GM12878 (cell line): ENCODE measurements around the gene ACTL6A.

Experiments used
- ASH2L ChIP-seq: fragments of 300-600, 200-600 bp; sonication (generic); IDR thresholded peaks from 2 replicates; pipeline ENCODE4 v1.6.1; 2017; ENCODE audit warnings: low read depth, mild to moderate bottlenecking, borderline replicate concordance
- CEBPZ ChIP-seq: fragments of 150-350 bp; IDR thresholded peaks from 2 replicates; pipeline ENCODE4 v1.6.1; 2016; ENCODE audit warnings: low read depth, low read length
- EP300 ChIP-seq, 2 experiments: fragments of 150-350 bp in 1 of 2; IDR thresholded peaks; 2 replicates each; pipeline ENCODE4 v1.6.1; 2011 to 2012; ENCODE audit warnings: low read depth in 2 of 2, low read length in 2 of 2, borderline replicate concordance in 1 of 2, improper control_type of control experiment in 1 of 2, inconsistent platforms in 1 of 2; ENCODE audit not compliant: control insufficient read depth in 1 of 2
- IRF4 ChIP-seq: IDR thresholded peaks from 2 replicates; pipeline ENCODE4 v1.6.1; 2011; ENCODE audit warnings: low read depth, low read length
- JUNB ChIP-seq: IDR thresholded peaks from 2 replicates; pipeline ENCODE4 v1.6.1; 2016; ENCODE audit warnings: antibody characterized with exemption, mild to moderate bottlenecking
- MTA2 ChIP-seq: fragments of 450-650 bp; IDR thresholded peaks from 2 replicates; pipeline ENCODE4 v1.6.1; 2016; ENCODE audit warnings: low read depth, mild to moderate bottlenecking, moderate library complexity
- MYC ChIP-seq: IDR thresholded peaks from 2 replicates; pipeline ENCODE4 v1.6.1; 2011; ENCODE audit warnings: mild to moderate bottlenecking, low read length, moderate library complexity, inconsistent platforms; ENCODE audit not compliant: insufficient read depth, insufficient replicate concordance, insufficient read length, severe bottlenecking
- POLR2A ChIP-seq: IDR thresholded peaks from 2 replicates; pipeline ENCODE4 v1.6.1; 2011; ENCODE audit warnings: low read depth, mild to moderate bottlenecking, low read length
- POLR2AphosphoS5 ChIP-seq: IDR thresholded peaks from 2 replicates; pipeline ENCODE4 v1.6.1; 2011; ENCODE audit warnings: mild to moderate bottlenecking, low read length, inconsistent platforms
- STAT1 ChIP-seq: fragments of 450-650 bp; conservative IDR thresholded peaks from 2 replicates; pipeline ENCODE4 v1.6.1; 2014; ENCODE audit warnings: antibody characterized with exemption, mild to moderate bottlenecking
- TF ChIP-seq, protein P1 (sequence below), 3 experiments: IDR thresholded peaks in 2 of 3; conservative IDR thresholded peaks in 1 of 3; 2 replicates each; pipeline ENCODE4 v1.5.1; 2011; ENCODE audit warnings: low read depth in 3 of 3, low read length in 3 of 3, mild to moderate bottlenecking in 3 of 3, control low read depth in 2 of 3, moderate library complexity in 2 of 3, inconsistent platforms in 1 of 3, mixed read lengths in 1 of 3; ENCODE audit not compliant: control insufficient read depth in 2 of 3, insufficient read depth in 1 of 3; ENCODE audit errors: extremely low read depth in 1 of 3
- TF ChIP-seq, protein P2 (sequence below): fragments of 450-650 bp; IDR thresholded peaks from 2 replicates; pipeline ENCODE4 v1.6.1; 2018; ENCODE audit warnings: borderline replicate concordance, mild to moderate bottlenecking; ENCODE audit not compliant: partially characterized antibody

DNA sequence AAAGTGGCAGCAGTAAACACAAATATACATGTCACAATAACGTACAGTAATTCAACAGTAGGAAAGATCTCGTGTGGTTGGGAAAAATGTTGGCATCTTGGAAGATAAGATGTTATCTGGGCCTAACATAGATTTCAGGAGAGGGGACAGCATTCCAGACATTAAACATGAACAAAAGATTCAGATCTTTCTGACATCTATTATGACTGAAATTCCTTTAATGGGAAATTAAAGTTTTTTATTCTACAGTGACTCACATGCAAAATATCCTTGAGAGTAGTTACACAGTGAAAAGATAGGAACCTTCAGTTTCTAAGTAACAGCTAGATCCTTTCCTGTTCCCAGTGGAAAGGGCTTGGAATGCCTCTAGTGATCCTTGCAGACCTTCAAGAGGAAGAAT lies 51.1 kb downstream of the ACTL6A start:
- TF ChIP-seq, protein P1, sequence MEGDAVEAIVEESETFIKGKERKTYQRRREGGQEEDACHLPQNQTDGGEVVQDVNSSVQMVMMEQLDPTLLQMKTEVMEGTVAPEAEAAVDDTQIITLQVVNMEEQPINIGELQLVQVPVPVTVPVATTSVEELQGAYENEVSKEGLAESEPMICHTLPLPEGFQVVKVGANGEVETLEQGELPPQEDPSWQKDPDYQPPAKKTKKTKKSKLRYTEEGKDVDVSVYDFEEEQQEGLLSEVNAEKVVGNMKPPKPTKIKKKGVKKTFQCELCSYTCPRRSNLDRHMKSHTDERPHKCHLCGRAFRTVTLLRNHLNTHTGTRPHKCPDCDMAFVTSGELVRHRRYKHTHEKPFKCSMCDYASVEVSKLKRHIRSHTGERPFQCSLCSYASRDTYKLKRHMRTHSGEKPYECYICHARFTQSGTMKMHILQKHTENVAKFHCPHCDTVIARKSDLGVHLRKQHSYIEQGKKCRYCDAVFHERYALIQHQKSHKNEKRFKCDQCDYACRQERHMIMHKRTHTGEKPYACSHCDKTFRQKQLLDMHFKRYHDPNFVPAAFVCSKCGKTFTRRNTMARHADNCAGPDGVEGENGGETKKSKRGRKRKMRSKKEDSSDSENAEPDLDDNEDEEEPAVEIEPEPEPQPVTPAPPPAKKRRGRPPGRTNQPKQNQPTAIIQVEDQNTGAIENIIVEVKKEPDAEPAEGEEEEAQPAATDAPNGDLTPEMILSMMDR (IDR thresholded peaks at IDR 0.05 in 2 of 3, conservative IDR thresholded peaks at IDR 0.05 in 1 of 3; ENCODE audit: control insufficient read depth in 2 of 3, extremely low read depth in 1 of 3, insufficient read depth in 1 of 3, low read depth in 3 of 3, low read length in 3 of 3): no peak
- TF ChIP-seq EP300 (IDR thresholded peaks at IDR 0.05; ENCODE audit: borderline replicate concordance in 1 of 2, control insufficient read depth in 1 of 2, low read depth in 2 of 2, low read length in 2 of 2) (no peak), MYC (no peak), CEBPZ (no peak), ASH2L (no peak), STAT1 (no peak), JUNB (no peak), IRF4 (no peak), POLR2AphosphoS5 (no peak), POLR2A (no peak), MTA2 (no peak)
- TF ChIP-seq, protein P2, sequence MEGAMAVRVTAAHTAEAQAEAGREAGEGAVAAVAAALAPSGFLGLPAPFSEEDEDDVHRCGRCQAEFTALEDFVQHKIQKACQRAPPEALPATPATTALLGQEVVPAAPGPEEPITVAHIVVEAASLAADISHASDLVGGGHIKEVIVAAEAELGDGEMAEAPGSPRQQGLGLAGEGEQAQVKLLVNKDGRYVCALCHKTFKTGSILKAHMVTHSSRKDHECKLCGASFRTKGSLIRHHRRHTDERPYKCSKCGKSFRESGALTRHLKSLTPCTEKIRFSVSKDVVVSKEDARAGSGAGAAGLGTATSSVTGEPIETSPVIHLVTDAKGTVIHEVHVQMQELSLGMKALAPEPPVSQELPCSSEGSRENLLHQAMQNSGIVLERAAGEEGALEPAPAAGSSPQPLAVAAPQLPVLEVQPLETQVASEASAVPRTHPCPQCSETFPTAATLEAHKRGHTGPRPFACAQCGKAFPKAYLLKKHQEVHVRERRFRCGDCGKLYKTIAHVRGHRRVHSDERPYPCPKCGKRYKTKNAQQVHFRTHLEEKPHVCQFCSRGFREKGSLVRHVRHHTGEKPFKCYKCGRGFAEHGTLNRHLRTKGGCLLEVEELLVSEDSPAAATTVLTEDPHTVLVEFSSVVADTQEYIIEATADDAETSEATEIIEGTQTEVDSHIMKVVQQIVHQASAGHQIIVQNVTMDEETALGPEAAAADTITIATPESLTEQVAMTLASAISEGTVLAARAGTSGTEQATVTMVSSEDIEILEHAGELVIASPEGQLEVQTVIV: no peak
